Measurements from ENCODE around the gene TUG1.

- TF ChIP-seq CTCF (IDR thresholded peaks at IDR 0.05) = no peak
- TF ChIP-seq POLR2A (IDR thresholded peaks at IDR 0.05) = no peak
These were observed 45.7 kb upstream of the TUG1 start for GRCh38 chr22:30923168-30923900.
